GM04504 (cell line): Measurements from ENCODE around the gene LSP1.
"Not testable (repeated sequence)": the region's sequence is repeated elsewhere in the genome, so short reads cannot be mapped to it uniquely, and the experiment has no call there.

ENCODE experiments used
- DNase-seq: peaks from one replicate; pipeline ENCODE4 v3.0.0-alpha.2; 2012; ENCODE audit warnings: low read depth

LSP1 gene

DNA sequence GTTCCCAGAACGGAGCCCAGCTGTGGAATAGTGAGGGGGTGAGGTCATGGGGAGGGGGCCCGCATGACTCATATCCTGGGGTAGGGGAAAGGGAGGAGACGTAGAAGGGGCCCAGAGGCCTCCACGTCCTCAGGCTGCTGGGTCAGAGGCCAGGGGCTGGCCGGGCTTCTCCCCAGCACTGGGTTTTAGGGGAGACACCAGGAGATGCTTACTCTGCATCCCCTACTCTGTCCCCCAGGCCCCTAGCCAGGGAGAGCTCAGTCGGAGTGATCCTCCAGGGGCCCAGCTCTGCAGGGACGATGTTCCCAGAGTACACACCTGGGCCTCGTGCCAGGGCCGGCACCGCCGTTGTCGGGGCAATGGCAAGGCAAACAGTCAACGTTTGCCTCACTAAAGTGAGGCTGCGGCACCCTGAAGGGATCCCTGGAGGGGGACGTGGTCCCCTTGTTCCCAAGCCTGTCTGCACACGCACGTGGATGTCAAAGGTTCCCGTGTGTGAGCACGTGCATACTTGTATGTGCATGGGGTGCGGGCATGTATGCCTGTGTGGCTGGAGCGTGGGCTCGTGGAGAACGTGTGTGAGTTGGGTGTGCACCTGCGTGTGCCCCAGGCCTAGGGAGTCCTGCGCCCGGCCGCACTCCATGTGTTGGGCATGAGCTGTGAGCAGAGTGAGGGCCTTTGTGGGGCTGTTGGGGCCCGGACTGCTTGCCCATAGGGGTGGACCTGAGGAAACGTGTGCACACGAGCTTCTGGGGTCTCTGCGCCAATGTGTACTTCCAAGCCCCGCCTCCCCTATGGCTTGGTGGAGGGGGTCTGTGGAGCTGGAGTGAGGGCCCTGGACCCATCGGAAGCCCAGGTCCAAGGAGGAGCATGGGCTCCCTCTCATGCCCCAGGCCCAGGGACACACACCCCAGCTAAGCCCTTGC is 24.6 kb downstream of the LSP1 start:
- no peak for DNase-seq

DNA sequence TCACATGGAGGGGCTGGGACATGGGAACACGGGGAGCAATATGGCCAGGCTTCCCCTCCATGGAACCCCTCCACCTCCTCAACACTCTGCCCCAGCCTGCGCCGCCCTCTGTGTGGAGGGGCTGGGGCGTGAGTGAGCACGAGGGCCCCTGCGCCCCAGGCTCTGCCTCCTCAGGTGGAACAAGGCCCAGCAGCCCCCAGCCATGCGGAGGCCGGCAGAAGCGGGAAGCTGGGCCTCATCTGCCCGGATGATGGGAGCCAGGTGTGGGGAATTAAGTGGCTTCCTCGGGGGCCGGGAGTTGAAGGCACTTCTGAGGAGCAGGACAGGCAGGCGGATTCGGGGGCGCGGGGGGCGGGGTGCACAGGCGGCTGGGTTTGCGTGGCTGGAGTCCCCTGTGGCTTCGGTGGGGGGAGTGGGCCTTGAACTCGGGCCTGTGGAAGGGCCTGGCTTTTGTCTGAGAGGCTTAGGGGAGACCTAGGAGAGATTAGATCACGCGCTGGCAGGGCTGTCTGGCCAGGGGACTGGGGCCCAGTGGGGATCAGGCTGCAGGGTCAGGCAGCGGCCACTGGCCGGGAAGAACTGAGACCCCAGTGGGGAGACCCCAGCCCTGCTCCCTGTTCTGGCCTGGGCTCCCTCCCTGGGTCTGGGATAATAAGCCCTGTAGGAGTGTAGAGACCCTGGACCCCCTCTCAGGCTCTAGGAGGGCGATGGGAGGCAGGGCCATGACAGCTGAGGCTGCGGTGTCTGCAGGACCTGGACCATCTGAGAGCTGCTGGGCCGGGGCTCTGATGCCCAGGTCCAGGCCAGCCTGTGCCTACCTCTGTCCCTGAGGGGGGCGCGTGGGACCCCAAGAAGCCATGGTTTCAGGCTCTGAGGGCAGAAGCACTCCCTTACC is 25.5 kb downstream of the LSP1 start:
- DNase-seq: no peak

DNA sequence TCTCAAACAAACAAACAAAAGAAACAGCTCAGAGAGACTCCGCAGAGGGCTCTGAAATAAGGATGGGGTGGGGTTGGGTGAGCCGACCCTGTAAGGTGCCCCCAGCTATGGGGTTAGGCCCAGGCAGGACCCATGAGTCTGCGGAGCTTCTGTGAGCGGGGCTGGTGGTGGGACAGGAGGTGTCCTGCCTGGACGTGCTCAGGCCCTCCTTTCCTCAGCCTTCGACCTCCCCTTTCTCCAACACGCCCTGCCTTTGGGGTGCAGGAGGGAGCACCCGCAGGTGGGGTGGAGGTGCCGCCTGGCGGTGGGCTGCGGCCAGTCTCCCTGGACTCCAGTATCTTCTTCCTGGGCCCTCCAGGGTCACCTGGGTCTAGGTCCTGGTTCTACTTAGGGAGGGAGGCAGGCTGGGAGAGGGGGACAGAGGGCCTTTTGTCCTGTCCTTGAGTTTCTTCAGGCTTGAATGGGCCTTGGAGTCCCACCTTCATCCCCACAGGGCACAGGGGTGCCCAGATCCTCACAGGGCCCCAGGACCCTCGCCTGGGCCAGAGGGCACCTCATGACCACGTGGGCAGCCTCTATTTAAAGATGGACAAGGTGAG is 26.6 kb downstream of the LSP1 start:
- DNase-seq: no peak

DNA sequence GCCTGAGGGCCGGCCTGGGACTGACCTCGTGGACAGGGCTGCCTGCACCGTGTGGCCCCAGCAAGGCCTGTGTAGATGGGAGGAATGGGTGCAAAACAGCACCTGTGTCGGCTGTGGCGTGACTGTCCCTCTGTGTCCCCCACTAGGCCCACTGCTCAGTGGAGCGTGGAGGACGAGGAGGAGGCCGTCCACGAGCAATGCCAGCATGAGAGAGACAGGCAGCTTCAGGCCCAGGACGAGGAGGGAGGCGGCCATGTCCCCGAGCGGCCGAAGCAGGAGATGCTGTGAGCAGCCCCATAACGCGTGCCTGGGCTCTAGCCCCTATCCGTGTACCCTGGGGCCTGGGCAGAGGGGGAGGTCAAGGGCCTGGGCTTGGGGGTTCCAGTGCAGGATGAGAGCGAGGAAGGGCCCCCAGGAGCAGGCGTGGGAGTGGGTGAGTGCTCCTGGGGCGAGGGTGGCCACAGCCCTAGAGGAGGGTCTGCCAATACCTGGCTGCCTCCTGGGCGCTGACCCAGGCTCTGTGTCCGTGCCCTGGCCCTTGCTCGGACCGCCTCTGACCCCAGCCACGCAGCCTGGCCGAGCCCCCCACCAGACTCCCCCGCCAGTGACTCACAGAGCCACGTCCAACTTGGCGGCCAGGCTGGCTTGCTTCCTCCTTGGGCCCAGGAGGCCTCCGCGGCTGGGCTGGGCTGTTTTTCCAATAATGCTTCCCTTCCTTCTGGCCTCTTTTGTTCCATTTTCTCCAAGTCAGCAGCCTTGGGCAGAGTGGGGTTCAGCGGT is 27.2 kb downstream of the LSP1 start:
- no peak for DNase-seq

DNA sequence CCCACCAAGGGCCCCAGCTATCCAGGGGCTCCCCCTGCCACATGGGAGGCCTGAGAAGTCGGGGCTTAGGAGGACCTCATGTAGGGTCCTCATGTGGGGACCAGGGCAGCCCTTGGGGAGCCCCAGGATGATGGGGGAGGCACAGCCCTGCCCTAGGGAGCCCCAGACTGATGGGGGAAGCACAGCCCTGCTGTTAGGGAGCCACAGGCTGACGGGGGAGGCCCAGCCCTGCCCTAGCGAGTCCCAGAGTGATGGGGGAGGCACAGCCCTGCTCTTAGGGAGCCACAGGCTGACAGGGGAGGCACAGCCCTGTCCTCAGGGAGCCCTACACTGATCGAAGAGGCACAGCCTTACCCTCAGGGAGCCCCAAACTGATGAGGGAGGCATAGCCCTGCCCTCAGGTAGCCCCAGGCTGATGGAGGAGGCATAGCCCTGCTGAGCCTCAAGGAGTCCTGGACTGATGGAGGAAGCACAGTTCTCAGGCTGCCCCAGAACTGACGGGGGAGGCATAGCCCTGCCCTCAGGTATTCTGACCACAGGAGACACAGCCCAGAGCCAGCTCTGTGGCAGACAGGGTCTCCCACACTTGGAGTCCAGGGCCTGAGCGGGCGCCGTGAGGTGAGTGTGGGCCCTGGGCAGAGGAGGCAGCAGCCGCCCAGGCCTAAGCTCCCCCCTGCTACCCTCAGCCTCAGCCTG is 28.0 kb downstream of the LSP1 start:
- DNase-seq: no peak

DNA sequence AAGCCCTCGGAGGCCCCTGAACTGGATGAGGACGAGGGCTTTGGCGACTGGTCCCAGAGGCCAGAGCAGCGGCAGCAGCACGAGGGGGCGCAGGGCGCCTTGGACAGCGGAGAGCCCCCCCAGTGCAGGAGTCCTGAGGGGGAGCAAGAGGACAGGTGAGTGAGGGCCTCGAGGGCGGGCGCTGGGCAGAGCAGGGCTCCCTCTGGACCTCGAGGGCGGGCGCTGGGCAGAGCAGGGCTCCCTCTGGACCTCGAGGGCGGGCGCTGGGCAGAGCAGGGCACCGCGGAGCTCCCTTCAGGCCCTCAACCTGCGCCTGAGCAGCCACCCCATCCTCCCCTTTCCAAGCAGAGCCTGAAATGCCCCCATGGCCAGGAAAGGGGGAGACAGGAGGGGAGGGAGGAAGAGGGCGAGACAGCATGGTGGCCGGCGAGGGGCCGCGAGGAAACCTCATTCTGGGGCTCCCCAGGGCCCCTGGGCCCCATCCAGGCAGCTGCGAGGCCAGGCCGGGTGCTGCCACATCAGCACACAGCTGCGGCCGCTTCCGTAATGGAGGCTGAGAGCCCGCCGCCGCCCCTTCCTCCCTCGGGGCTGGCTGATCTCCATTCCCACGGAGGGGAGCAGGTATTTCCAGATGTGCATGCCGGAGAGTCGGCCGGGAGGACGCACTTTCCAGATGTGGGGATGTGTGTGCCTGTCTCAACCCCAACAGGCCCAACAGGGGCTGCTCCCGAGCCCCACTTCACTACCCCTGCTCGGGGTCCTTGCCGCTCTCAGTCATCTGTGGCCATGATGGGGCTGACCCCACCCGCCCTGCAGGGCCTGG is 28.8 kb downstream of the LSP1 start:
- no peak for DNase-seq

DNA sequence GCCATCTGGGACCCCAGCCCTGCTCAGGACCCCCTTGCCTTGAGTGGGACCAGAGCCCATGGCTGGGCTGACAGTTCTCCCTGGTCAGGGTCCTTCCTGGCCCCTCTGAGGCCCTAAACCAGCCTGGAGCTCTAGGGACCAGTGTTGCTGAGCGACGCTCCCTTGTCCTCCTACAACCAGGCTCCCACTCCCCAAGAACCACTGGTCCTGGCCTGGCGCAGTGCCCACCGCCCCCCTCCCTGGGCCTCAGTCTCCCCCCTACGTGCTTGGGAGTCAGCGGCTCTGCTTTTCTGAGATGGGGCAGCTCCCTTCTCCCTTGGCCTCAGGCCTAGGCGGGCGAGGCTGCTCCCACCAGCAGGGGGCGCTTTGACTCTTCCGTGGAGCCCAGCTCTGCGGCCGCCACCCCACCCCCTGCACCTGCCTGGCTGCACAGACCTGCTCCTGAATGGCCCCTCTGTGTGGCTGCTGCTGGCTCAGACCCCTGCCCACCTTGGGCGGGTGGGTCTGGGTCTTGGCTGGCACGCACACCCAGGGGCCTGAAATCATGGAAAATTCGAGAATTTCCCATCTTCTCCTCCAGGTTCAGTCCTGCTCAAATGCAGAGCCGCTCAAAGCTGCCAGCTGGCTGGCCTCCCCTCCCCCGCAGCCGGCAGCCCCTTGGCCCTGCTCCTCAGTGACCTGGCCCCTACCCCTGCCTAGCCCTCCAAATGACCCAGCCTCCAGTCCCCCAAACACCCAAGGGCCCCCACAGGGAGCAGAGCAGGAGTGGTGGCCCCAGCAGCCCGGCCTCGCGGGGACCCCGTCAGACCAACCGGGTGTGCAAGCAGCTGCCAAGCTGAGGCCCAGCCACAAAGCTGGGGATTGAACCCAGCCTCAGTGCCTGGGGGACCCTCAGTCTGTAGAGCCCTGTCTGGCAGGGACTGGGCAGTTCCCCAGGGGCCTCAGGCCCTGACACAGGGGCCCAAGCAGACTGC is 29.7 kb downstream of the LSP1 start:
- peak; percentile 19 for DNase-seq

DNA sequence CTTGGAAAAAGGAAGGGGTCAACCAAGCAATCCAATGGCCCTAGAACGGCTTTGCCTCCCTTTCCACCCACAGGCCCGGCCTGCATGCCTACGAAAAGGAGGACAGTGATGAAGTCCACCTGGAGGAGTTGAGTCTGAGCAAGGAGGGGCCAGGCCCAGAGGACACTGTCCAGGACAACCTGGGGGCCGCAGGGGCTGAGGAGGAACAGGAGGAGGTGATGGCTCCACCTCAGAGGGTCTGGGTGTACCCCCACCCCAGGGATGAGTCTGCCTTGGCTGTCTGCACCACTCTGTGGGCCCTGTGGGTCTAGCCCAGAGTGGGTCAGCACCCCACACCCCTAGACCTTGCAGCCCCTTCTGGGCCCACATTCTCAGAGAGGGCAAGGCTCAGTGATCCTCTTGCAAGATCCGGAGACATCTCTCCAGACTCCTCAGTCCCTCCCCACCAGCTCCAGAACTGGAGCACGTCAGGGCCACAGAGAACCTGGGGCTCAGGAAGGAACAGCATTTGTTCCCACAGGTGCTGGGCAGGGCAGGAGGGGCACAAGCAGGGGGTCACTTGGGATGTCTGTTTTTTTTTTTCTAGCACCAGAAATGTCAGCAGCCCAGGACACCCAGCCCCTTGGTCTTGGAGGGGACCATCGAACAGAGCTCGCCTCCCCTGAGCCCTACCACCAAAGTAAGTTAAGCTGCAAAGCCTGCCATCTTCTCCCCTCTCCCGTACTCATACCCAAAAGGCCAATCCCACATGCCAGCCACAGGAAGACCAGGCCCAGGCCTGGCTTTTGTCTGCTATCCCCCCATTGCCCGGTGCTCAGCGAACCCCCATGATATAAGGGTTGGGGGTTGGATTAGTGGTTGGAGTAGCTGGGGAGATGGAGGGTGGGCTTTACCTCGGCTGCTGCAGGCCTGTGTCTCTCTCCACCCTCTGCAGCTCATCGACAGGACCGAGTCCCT is 30.7 kb downstream of the LSP1 start:
- DNase-seq: no peak

DNA sequence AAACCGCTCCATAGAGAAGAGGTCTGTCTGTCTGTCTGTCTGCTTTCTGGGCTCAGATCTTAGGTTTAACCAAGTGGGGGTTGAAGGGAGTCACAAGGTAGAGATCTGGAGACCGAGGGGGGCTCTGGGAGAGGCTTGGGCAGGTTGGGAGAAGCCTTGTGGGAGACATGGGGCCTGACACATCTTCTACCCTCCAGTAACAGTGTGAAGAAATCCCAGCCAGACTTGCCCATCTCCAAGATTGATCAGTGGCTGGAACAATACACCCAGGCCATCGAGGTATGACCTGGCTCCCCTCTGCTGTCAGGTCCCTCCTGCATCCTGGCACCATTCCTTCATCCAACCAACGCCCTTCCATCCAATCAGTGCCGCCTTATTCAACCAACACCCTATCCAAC is 31.4 kb downstream of the LSP1 start:
- DNase-seq: no peak

DNA sequence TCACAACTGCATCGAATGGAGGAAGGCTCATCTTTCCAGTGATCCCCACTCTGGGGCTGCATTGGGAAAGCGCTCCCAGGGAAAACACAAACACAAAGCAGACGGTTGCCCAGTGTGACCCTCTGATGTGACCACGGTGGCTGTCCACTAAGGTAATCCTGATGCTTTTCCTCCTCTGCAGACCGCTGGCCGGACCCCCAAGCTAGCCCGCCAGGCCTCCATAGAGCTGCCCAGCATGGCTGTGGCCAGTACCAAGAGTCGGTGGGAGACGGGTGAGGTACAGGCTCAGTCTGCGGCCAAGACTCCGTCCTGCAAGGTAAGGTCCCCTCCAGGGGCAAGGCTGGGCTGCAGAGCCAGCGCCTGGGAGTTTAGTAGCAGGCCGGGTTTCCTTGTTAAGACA is 33.7 kb downstream of the LSP1 start:
- not testable (repeated sequence) for DNase-seq

DNA sequence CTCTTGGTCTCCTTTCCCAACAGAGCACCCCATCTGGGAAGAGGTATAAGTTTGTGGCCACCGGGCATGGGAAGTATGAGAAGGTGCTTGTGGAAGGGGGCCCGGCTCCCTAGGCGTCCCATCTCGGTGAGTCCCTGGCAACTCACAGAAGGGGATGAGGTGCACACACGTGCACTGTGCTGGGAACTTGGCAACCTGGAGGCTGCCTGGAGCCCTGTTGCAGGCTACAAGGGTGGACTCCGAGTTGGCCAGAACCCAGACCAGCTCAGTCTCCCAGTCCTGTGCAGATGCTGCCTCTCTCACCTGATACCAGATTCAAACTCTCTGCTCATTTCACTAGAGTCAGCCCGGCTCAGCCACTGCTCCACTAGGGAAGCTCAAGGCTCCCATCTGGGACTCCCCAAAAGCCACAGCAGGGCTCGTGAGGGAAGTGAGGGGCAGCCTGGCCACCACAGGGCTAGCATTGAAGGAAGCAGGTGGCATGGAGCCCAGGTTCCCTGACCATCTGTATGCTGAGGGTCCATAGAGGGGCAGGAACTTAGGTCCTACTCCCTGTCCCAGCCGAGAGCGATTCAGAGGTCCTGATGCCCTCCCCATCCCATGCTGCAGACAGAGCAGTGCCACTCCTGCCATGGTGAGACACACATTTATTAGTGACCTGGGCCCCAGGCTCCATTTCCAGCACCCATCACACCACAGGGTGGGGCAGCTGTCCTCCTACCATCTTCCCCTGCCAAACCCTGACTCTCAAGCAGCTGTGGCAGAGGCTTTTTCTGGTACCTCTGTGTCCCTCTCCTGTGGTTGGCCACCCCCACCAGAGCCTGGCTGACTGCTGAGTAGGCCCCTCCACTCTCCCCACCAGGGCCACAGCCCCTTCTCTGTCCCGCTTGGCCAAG is 34.8 kb downstream of the LSP1 start:
- no peak for DNase-seq

DNA sequence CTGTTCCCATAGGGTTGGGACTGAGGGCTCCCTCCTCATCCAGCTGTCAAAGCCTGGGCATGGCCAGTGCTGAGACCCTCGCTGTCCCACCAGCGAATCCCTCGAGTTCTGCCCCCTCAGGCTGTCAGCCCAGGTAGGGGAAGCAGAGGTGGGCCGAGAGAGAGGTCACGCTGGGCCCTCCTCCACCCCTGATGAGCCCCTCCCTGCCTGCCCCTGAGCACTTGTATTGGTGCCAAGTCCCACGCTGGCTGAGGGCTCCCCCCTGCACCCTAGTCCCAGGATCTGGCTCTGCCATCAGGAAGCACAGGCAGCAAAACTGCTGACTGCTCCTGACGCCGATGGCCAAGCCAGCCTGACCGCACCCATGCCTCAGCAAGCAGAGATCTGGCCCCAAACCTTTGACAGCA is 35.5 kb downstream of the LSP1 start:
- DNase-seq: no peak

DNA sequence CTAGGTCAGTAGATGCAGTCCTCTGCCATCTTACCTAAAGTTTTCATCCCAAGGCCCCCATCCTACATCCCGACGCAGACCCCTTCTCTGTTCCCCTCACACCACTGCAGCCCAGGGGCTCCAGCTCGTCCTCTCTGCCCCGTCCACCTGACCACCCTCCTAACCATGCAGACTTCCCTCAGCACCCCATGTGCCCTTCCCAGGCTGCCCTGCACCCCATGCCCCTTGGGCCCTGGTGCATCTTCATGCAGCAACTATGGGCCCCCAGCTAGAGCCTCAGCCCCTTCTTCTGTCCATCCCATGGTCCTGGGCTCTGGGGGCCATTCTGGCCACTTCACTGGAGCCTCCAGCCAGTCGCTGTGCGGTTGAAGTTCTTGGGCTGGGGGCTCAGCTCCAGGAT is 35.9 kb downstream of the LSP1 start:
- DNase-seq: no peak

DNA sequence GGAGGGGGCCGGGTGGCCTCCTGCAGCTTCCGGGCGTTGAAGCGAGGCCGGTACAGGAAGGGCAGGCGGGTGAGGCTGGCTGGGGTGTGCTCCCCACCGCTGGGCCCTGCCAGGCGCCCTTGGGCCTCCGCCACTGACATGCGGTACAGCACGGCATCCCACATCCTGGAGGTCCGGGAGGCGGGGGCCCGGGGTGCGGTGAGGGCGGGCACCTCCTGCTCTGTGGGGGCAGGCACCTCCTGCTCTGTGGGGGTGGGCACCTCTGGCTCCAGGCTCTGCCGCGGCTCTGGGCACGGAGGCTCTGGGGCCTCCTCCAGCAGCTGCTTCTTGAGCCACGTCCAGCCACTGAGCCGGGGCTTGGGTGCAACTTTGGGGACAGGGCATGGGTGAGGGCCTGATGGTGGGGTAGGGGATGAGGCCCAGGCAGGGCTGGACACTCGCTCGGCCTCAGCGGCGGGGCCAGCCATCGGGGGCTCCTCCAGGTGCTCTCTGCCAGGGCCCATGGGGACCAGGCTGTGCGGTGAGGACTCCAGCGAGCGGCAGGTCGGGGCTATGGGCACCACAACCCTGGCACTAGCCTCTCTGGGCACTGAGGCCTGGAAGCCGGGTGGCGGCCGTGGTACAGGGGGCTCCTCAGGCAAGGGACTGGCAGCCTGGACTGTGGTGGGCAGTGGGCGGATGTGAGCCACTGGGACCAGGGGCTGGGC is 36.5 kb downstream of the LSP1 start:
- DNase-seq: no peak

DNA sequence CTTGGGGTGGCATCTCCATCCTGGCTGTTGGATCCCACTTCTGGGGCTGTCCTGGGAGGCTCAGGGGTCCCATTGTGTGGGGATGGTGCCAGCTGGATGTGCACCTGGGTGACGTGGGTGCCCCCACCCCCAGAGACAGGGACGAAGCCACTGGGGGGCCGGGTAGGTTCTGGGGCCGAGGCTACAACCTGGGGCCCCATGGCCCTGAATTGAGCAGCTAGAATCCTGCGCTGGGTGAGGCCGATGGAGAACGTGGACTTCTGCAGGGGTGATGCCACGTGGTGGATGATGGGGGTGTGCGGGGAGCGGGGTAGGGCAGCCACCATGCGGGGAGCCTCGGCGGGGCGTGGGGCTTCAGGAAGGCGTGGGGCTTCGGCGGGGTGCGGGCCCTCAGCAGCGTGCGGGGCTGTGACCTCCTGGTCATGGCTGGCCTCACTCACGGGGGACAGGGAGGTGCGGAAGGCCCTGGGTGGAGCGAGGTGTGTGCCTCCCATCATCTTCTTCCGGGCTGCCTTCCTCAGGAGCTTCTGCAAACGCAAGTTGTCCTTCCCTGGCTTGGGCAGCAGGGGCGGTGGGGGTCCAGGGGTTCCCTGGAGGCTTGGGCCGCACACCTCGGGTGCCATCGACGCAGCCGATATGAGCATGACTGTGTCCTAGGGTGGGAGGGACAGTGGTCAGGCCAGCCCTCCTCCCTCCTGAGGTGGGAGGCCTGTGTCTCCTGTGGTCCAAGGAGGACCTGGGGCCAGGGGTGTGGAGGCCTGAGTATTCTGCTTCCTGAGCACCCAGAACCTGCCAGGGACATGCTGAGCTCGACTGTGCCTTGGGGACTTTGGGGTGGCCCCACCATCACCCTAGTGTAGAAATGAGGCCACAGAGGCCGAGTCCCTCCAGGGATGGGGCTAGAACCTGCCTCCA is 37.3 kb downstream of the LSP1 start:
- DNase-seq: no peak
